Erythroblast (primary cell): ENCODE results near the gene TMEM184C.

Experiments
- GATA1 ChIP-seq: IDR thresholded peaks from 2 replicates; pipeline ENCODE4 v1.6.1; 2011; ENCODE audit warnings: low read depth, mild to moderate bottlenecking, control low read depth, low read length, moderate library complexity
- POLR2A ChIP-seq: IDR thresholded peaks from 2 replicates; pipeline ENCODE4 v1.6.1; 2011; ENCODE audit warnings: mild to moderate bottlenecking, low read length

- TF ChIP-seq POLR2A (no peak), GATA1 (no peak)
Observed at GRCh38 chr4:147586637-147587036, 30.6 kb upstream of the TMEM184C start.
